HepG2 (cell line): ENCODE data around the gene HLF. TPM values are rescaled to one million over a fixed set of nuclear protein-coding genes. Genes with fewer than 3 reads are reported as not detected.
A peak's percentile ranks its signal among the peaks of the same experiment; 100 is the strongest.

Source experiments
- ARID4A ChIP-seq: sonication (generic); formaldehyde crosslinking; IDR thresholded peaks from 2 replicates; pipeline ENCODE4 v1.5.0; 2020; ENCODE audit warnings: mild to moderate bottlenecking, missing genetic modification reagents, borderline replicate concordance
- CHD2 ChIP-seq: IDR thresholded peaks from 2 replicates; pipeline ENCODE4 v1.6.1; 2011; ENCODE audit warnings: low read depth, low read length, improper control_type of control experiment
- FOXA1 ChIP-seq, 2 experiments: fragments of 450-650 bp in 1 of 2; sonication (generic) in 1 of 2; formaldehyde crosslinking in 1 of 2; IDR thresholded peaks; 2 replicates each; pipeline versions ENCODE4 v1.4.0 to v1.6.1; 2016 to 2020; ENCODE audit warnings: missing genetic modification reagents in 1 of 2
- GATAD1 ChIP-seq: IDR thresholded peaks from 2 replicates; pipeline ENCODE4 v1.6.1; 2016; ENCODE audit warnings: missing genetic modification reagents, missing compliant biosample characterization
- HHEX ChIP-seq: IDR thresholded peaks from 2 replicates; pipeline ENCODE4 v1.6.1; 2016; ENCODE audit warnings: control low read depth
- HNRNPH1 ChIP-seq: fragments of 200-400 bp; formaldehyde crosslinking; optimal IDR thresholded peaks from 2 replicates; pipeline ENCODE3; 2017; ENCODE audit warnings: mild to moderate bottlenecking, low read depth, low read length
- KDM5A ChIP-seq: fragments of 200-600 bp; sonication (generic); IDR thresholded peaks from 2 replicates; pipeline ENCODE4 v1.7.0; 2018; ENCODE audit warnings: antibody characterized with exemption, mild to moderate bottlenecking, low read length, borderline replicate concordance
- NR2C2 ChIP-seq: sonication (generic); formaldehyde crosslinking; IDR thresholded peaks from 2 replicates; pipeline ENCODE4 v1.4.0; 2020; ENCODE audit warnings: missing genetic modification reagents, mild to moderate bottlenecking, moderate library complexity, borderline replicate concordance
- SIN3A ChIP-seq: IDR thresholded peaks from 2 replicates; pipeline ENCODE4 v1.6.1; 2011; ENCODE audit warnings: low read depth, mild to moderate bottlenecking, control low read depth, low read length, borderline replicate concordance
- SNAI1 ChIP-seq: sonication (generic); formaldehyde crosslinking; IDR thresholded peaks from 2 replicates; pipeline ENCODE4 v1.5.0; 2020; ENCODE audit warnings: mild to moderate bottlenecking, missing genetic modification reagents, borderline replicate concordance
- SP4 ChIP-seq: sonication (generic); formaldehyde crosslinking; IDR thresholded peaks from 2 replicates; pipeline ENCODE4 v1.8.1; 2023; ENCODE audit warnings: mild to moderate bottlenecking, missing genetic modification reagents
- SSRP1 ChIP-seq: IDR thresholded peaks from 2 replicates; pipeline ENCODE4 v1.6.1; 2016; ENCODE audit warnings: control low read depth
- THAP7 ChIP-seq: sonication (generic); formaldehyde crosslinking; IDR thresholded peaks from 2 replicates; pipeline ENCODE4 v1.8.1; 2023; ENCODE audit warnings: mild to moderate bottlenecking, missing genetic modification reagents
- ZFP62 ChIP-seq: sonication (generic); formaldehyde crosslinking; IDR thresholded peaks from 2 replicates; pipeline ENCODE4 v1.4.0; 2020; ENCODE audit warnings: missing genetic modification reagents
- ZMYM2 ChIP-seq: sonication (generic); formaldehyde crosslinking; IDR thresholded peaks from 2 replicates; pipeline ENCODE4 v1.8.0; 2022; ENCODE audit warnings: mild to moderate bottlenecking, missing genetic modification reagents
- ZNF468 ChIP-seq: sonication (generic); formaldehyde crosslinking; IDR thresholded peaks from 2 replicates; pipeline ENCODE4 v1.8.0; 2022; ENCODE audit warnings: mild to moderate bottlenecking, moderate library complexity, missing genetic modification reagents
- ZNF770 ChIP-seq: sonication (generic); formaldehyde crosslinking; IDR thresholded peaks from 2 replicates; pipeline ENCODE4 v1.5.0; 2020; ENCODE audit warnings: mild to moderate bottlenecking, missing genetic modification reagents
- polyA plus RNA-seq, 8 experiments: library from polyadenylated mRNA; depleted of rRNA in 3 of 8; stranded (reverse) in 7 of 8; unstranded in 1 of 8; fragments of >200 nt; fragmentation: Illumina TruSeq in 4 of 8; extraction: Trizol in 4 of 8; gene quantifications; 2 replicates each; pipeline versions ENCODE4 v1.2.1 to v1.2.3, GENCODE V29; 2011 to 2016; ENCODE audit warnings: low read depth in 4 of 8, missing spikeins in 1 of 8, mixed read lengths in 1 of 8; ENCODE audit not compliant: insufficient read depth in 1 of 8
- total RNA-seq, 5 experiments: library from RNA; depleted of rRNA; stranded (reverse); fragments of >200 nt; fragmentation: Illumina TruSeq; extraction: Trizol; gene quantifications; 2 replicates each; pipeline ENCODE4 v1.2.3, GENCODE V29; 2016; ENCODE audit warnings: low read depth in 1 of 5

The HLF gene
- total and polyA plus RNA-seq, 2 of the 13 experiments (the other 11 are each of a cell fraction or from before 2014, with no cell fraction given): 202 to 346 TPM

- TF ChIP-seq KDM5A: no peak
- TF ChIP-seq GATAD1 (CRISPR knock-in tag): no peak
- no peak for TF ChIP-seq HNRNPH1
- TF ChIP-seq SNAI1 (CRISPR knock-in tag): no peak
- TF ChIP-seq CHD2: no peak
- no peak for TF ChIP-seq ZNF770 (CRISPR knock-in tag)
- peak; percentile 50; the same call in 1 of the 2 replicates for TF ChIP-seq NR2C2 (CRISPR knock-in tag)
- peak; percentile 46; the same call in 1 of the 2 replicates for TF ChIP-seq SP4 (CRISPR knock-in tag)
- no peak for TF ChIP-seq THAP7
- peak; percentile 65; the same call in 1 of the 2 replicates for TF ChIP-seq SSRP1 (CRISPR knock-in tag)
- TF ChIP-seq ZMYM2 (CRISPR knock-in tag): no peak
- TF ChIP-seq SIN3A: no peak
- no peak for TF ChIP-seq ZFP62
- TF ChIP-seq ZNF468: 0 out of 2 replicates have a peak, but pooled peaks have one; percentile 18
- TF ChIP-seq HHEX (CRISPR knock-in tag): no peak
- no peak for TF ChIP-seq FOXA1 (IDR thresholded peaks at IDR 0.05)
- peak; percentile 3; the same call in 1 of the 2 replicates for TF ChIP-seq FOXA1 (CRISPR knock-in tag; IDR thresholded peaks at IDR 0.05)
- TF ChIP-seq ARID4A (CRISPR knock-in tag): peak; percentile 33; the same call in 1 of the 2 replicates
Observed at GRCh38 chr17:55304171-55304859, 39.6 kb downstream of the HLF start (continued).
